ENCODE data around the gene MORC3. TPM values are rescaled to one million over a fixed set of nuclear protein-coding genes. Genes with fewer than 3 reads are reported as not detected.

The MORC3 gene
- total RNA-seq, 2 donors from 2014 or later = 16.9 to 46.1 TPM

DNA sequence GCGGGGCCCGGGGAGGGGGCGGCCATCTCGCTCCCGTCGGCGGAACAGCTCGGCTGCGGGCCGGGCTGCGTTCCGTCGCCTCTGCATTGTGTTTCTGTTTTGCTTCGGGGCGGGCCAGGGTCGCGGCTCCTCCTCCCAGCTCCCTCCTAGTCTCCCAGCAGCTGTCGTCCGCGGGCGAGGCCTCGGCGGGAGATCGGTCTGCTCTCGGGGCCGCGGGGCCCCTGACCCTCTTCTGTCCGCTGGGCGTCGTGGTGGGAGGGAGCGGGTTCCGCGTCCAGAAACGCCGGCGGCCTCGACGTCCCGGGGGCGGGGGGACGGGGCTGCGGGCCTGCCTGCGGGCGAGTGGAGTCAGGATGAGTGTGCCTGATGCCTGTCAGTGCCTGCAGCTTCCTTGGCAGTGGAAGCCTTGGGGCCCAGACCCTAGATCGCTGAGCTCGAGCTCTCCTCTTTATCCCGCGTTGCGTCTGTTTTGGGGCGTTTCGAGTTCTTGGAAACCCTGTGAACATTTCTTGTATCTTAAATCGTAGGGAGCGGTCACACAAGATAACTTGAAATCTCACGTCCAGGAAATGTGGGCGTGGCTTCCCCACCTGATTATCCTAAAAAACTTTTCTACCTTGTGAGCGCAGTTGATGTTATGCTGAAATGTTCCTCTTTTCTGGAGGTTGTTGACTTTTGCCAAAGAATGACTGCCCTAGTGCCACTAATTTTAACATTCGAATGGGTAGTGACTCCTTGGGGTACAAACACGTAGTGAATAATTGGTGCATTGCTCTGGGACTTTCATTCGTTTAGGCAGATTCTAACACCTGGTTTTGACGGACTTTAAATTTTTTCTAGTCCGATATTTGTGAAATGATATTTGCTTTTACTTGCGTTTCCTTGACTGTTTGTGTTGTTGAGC lies 676 bp downstream of the MORC3 start:
- WGBS, 2 donors = 0% methylated on average over 16 to 56 of the region's 62 CpGs
- Histone ChIP-seq H3K27ac (peak overlapping the region; percentile 89 to 98 (median 92)), H3K36me3 (replicated peaks in 1 of 2; ENCODE audit: insufficient read depth in 1 of 2, low read depth in 2 of 2) (no peaks in the 10 kb centered on the region), H3K27me3 (no peaks in the 10 kb centered on the region), H3K4me1 (peaks cover 49% of the 10 kb centered on the region), H3K9me3 (no peaks in the 10 kb centered on the region), H3K4me3 (peak overlapping the region; percentile 73 to 75)
- ATAC-seq (peak; percentile 47), DNase-seq (peak; percentile 51 to 66 (median 60))
- intact Hi-C loops (cut with DNase I) = no loop called here
- TF ChIP-seq, protein P1, sequence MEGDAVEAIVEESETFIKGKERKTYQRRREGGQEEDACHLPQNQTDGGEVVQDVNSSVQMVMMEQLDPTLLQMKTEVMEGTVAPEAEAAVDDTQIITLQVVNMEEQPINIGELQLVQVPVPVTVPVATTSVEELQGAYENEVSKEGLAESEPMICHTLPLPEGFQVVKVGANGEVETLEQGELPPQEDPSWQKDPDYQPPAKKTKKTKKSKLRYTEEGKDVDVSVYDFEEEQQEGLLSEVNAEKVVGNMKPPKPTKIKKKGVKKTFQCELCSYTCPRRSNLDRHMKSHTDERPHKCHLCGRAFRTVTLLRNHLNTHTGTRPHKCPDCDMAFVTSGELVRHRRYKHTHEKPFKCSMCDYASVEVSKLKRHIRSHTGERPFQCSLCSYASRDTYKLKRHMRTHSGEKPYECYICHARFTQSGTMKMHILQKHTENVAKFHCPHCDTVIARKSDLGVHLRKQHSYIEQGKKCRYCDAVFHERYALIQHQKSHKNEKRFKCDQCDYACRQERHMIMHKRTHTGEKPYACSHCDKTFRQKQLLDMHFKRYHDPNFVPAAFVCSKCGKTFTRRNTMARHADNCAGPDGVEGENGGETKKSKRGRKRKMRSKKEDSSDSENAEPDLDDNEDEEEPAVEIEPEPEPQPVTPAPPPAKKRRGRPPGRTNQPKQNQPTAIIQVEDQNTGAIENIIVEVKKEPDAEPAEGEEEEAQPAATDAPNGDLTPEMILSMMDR (IDR thresholded peaks at IDR 0.05) = peak in 3 of 7 experiments; percentile 5 to 17 (median 9)
- TF ChIP-seq POLR2A (IDR thresholded peaks at IDR 0.05) = no peak

DNA sequence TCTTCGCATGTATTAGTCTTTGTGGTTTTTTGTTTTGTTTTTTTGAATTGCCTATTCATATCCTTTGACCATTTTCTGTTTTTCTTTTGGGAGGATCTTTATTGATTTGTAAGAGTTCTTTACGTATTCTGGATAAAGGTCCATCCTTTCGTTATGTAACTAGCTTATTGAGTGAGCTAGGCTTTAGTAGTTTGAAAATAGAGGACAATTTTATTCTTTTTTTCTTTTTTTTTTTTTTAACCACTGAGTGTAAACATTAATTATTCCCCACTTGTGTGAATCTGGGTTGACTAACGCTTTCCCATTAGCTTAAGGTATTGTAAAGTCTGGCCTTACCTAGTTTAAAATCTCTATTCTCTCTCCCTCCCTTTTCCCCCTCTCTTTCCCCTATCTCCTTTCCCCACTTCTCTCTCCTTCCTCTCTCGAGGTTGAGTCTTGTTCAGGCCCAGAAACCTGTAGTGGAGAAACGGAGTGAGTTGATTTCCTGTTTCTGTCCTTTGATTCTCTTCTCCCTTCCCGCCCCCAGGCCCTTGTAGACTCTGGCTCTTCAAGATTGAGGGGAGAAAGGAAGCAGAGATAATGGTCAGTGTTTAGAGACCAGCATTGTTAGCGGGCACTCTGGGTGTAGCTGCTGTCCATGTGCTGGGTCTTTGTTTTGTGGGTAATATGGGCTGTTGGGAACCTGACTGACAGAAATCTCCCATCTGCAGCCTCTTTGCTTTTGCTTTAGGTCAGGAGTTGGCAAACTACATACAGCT lies 1.5 kb downstream of the MORC3 start:
- intact Hi-C loops (cut with DNase I) = no loop called here
- Histone ChIP-seq H3K36me3 (replicated peaks in 1 of 2; ENCODE audit: insufficient read depth in 1 of 2, low read depth in 2 of 2) (no peaks in the 10 kb centered on the region), H3K9me3 (no peaks in the 10 kb centered on the region), H3K27ac (peak overlapping the region; percentile 51 to 98 (median 90)), H3K27me3 (no peaks in the 10 kb centered on the region), H3K4me3 (peak overlapping the region; percentile 73 to 75), H3K4me1 (peaks cover 53% of the 10 kb centered on the region)
- ATAC-seq (no peak), DNase-seq (peak in 3 of 4 donors; percentile 34 to 61 (median 41))
- TF ChIP-seq POLR2A (IDR thresholded peaks at IDR 0.05) = no peak
- TF ChIP-seq, protein P1 (IDR thresholded peaks at IDR 0.05) = no peak
- 2 to 4% methylated on average over 8 of the region's 8 CpGs for WGBS, 2 donors

DNA sequence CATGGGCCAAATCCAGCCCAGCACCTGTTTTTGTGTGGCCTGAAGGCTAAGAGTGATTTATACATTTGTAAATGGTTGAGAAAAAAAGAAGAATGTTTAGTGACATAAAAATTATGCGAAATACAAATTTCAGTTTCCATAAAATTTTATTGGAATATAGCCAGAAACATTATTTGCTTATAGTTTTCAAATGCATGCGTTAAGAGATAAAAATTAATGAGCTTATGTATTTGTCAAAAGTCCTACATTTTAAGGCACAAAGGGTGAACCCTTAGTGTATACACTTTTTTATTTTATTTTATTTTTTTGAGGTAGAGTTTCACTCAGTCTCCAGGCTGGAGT lies 2.1 kb downstream of the MORC3 start:
- Histone ChIP-seq H3K36me3 (replicated peaks in 1 of 2; ENCODE audit: insufficient read depth in 1 of 2, low read depth in 2 of 2) (no peaks in the 10 kb centered on the region), H3K4me3 (no peak overlapping the region), H3K27me3 (no peaks in the 10 kb centered on the region), H3K9me3 (no peaks in the 10 kb centered on the region), H3K4me1 (peaks cover 53% of the 10 kb centered on the region), H3K27ac (peak overlapping the region in 3 of 4 donors; percentile 89 to 98 (median 92))
- intact Hi-C loops (cut with DNase I) = no loop called here
- no peak for ATAC-seq
- TF ChIP-seq, protein P1 (IDR thresholded peaks at IDR 0.05) = no peak
- no peak for TF ChIP-seq POLR2A (IDR thresholded peaks at IDR 0.05)
- no peak for DNase-seq
- WGBS, 2 donors = 12 to 19% methylated on average over 2 of the region's 2 CpGs

DNA sequence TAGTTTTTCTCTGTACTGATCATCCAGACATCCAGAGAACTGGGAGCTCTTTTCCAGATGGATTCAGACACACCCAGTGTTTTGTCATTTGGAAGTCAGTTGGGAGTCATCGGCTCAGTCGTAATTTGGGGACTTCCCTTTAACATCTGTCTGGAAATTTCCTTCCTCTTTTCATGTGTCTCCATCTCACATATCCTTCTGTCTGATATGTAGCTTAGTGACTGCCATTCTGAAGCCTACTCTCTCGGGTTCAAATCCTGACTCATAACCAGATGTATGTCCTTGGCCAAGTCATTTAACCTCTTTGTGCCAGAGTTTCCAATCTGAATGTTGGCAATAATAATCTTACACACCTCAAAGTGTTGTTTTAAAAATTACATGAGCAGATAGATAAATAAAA lies 3.0 kb downstream of the MORC3 start:
- 29 to 32% methylated on average over 3 of the region's 3 CpGs for WGBS, 2 donors
- Histone ChIP-seq H3K36me3 (replicated peaks in 1 of 2; ENCODE audit: insufficient read depth in 1 of 2, low read depth in 2 of 2) (no peaks in the 10 kb centered on the region), H3K4me3 (no peak overlapping the region), H3K9me3 (no peaks in the 10 kb centered on the region), H3K27me3 (no peaks in the 10 kb centered on the region), H3K4me1 (peaks cover 63% of the 10 kb centered on the region), H3K27ac (peak overlapping the region in 2 of 4 donors; percentile 24 to 98)
- no peak for ATAC-seq
- no peak for DNase-seq
- intact Hi-C loops (cut with DNase I) = no loop called here
- TF ChIP-seq, protein P1 (IDR thresholded peaks at IDR 0.05) = no peak
- no peak for TF ChIP-seq POLR2A (IDR thresholded peaks at IDR 0.05)

All from body of pancreas (tissue), 4 donors.